Heart right ventricle (tissue), 16 donors: ENCODE results near the gene TBC1D9. TPM values are rescaled to one million over a fixed set of nuclear protein-coding genes. Genes with fewer than 3 reads are reported as not detected.

Experiments used
- ATAC-seq, 8 donors: fragments of 200-7000 bp; cut with Tn5 transposase; one replicate each; pipeline ENCODE4 v1.9.1; 2020; ENCODE audit warnings: mild to moderate bottlenecking in 8 of 8, moderate library complexity in 8 of 8, moderate number of reproducible peaks in 1 of 8
- DNase-seq, 2 donors: peaks; one replicate each; pipeline ENCODE4 v3.0.0-alpha.2; 2020
- H3K27ac ChIP-seq, 10 donors: fragments of 200-600 bp; sonication (generic) in 2 of 10; one replicate each; pipeline versions ENCODE4 v1.5.0 to v1.8.0; 2020 to 2022; ENCODE audit warnings: mild to moderate bottlenecking in 3 of 10
- H3K27me3 ChIP-seq, 7 donors: fragments of 200-600 bp; one replicate each; pipeline ENCODE4 v1.8.0; 2021 to 2022; ENCODE audit warnings: mild to moderate bottlenecking in 2 of 7
- H3K36me3 ChIP-seq, 9 donors: fragments of 200-600 bp; sonication (generic) in 1 of 9; one replicate each; pipeline versions ENCODE4 v1.5.0 to v1.8.0; 2020 to 2022; ENCODE audit warnings: mild to moderate bottlenecking in 2 of 9
- H3K4me1 ChIP-seq, 9 donors: fragments of 200-600 bp; sonication (generic) in 1 of 9; one replicate each; pipeline versions ENCODE4 v1.5.0 to v1.8.0; 2020 to 2022; ENCODE audit warnings: mild to moderate bottlenecking in 4 of 9
- H3K4me3 ChIP-seq, 10 donors: fragments of 200-600 bp; sonication (generic) in 2 of 10; one replicate each; pipeline versions ENCODE4 v1.5.0 to v1.8.0; 2020 to 2022; ENCODE audit warnings: mild to moderate bottlenecking in 7 of 10, moderate library complexity in 2 of 10
- H3K9me3 ChIP-seq, 11 donors: fragments of 200-600 bp in 10 of 11; sonication (generic) in 2 of 11; one replicate each; pipeline versions ENCODE4 v1.5.0 to v1.8.0; 2013 to 2022; ENCODE audit warnings: mild to moderate bottlenecking in 2 of 11, control low read depth in 1 of 11, moderate library complexity in 1 of 11
- WGBS, 2 donors: extraction: QIAGEN DNeasy Blood & Tissue Kit; methylation state at CpG; one replicate each; pipeline ENCODE4 v1.1.7; 2013; ENCODE audit warnings: inconsistent platforms in 1 of 2; 5-methylcytosine and 5-hydroxymethylcytosine counted together
- intact Hi-C, 10 donors: fragments of 100-400 bp; cut with DNase I; formaldehyde crosslinking; loops; one replicate each; pipeline versions ENCODE4 v1.11.1 to v1.14.2; 2022
- polyA plus RNA-seq, 2 donors: library from polyadenylated mRNA; stranded (reverse); fragments of 200-250 nt; gene quantifications; one replicate each; pipeline ENCODE4 v1.2.3, GENCODE V29; 2013
- total RNA-seq, 10 donors: library from RNA; stranded (reverse); fragmentation: NEBNext Ultra II Directional in 3 of 10; extraction: Animal tissue kit (Norgen Biotek cat#: 25700) in 3 of 10; gene quantifications; one replicate each; pipeline versions ENCODE4 v1.2.1 to v1.2.4, GENCODE V29; 2021 to 2023
- TF ChIP-seq, protein P1 (sequence below), 9 donors: fragments of 200-600 bp; sonication (generic) in 2 of 9; IDR thresholded peaks; one replicate each; pipeline versions ENCODE4 v1.5.0 to v1.8.0; 2021 to 2022; ENCODE audit warnings: antibody characterized with exemption in 9 of 9, mild to moderate bottlenecking in 5 of 9, moderate library complexity in 1 of 9
- donor health status: Arrhythmogenic right ventricular cardiomyopathy.
- donor health status: ischemic (EF 13 %, LVEDD 7.1; RV severe dilation, severe dysfunction).
- donor health status: healthy with polysubstance abuse.
- donor health status: DM: no; HTN: yes; CAD: no.
- donor health status: DM: no; HTN: no; CAD: no.
- donor health status: ischemic (EF 25% LVEDD 6.9; RV normal size, moderate dysfunction).
- donor health status: ischemic (EF 25% LVEDD 5.7; RV mildly dilated, moderate dysfunction).
- donor health status: healthy.
- donor health status: DM: yes; HTN: yes; CAD: no.
- donor health status: Ischemic cardiomyopathy.
- donor health status: ischemic (EF 35%, LVEDD 5.7; RV mildly dilated, moderate dysfunction).
- donor health status: nonischemic (EF 11% LVEDD 7.7; RV severe dilation, severe dysfunction).
- donor health status: DM: yes; HTN: yes; CAD: no.
- donor health status: PGD.
- donor health status: ischemic (EF 29% LVEDD 5.4; RV normal size, mild dysfunction).
- donor health status: nonischemic (EF 23%, LVEDD 6.1; RV moderate dilation, normal function).

The TBC1D9 gene
- total and polyA plus RNA-seq, 12 donors: 4.4 to 20.3 (median 14.4) TPM

DNA sequence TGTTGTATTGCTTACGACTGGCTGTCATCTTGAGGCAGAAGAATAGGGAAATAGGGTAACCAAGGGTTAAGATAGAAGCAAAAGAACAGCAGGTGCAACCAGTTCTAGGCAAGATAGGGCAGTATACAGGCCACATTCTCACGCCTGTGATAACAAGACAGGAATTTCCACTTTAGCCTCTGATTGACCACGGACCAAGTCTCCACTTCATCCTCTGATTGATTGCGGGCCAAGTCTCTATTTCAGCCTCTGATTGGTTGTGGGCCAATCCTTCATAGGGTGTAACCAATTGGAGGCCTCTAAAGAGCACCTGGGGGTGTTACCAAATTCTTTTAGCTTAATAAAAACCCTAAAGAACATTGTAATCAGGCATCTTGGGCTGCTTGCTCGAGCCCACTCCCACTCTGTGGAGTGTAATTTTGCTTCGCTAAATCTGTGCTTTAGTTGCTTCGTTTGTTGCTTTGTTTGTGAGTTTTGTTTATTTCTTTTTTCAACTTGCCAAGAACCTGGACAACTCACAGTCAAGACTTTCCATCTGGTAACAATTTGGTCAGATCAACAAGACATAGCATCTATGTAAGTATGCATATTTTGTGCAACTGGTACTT is 8.7 kb upstream of the TBC1D9 start:
- no peak overlapping the region for H3K4me3 ChIP-seq
- peaks cover 0 to 9% (median 0%) of the 10 kb centered on the region in 9 donors for H3K4me1 ChIP-seq
- DNase-seq (no peak), ATAC-seq (peak in 1 of 8 donors; percentile 53)
- TF ChIP-seq, protein P1, sequence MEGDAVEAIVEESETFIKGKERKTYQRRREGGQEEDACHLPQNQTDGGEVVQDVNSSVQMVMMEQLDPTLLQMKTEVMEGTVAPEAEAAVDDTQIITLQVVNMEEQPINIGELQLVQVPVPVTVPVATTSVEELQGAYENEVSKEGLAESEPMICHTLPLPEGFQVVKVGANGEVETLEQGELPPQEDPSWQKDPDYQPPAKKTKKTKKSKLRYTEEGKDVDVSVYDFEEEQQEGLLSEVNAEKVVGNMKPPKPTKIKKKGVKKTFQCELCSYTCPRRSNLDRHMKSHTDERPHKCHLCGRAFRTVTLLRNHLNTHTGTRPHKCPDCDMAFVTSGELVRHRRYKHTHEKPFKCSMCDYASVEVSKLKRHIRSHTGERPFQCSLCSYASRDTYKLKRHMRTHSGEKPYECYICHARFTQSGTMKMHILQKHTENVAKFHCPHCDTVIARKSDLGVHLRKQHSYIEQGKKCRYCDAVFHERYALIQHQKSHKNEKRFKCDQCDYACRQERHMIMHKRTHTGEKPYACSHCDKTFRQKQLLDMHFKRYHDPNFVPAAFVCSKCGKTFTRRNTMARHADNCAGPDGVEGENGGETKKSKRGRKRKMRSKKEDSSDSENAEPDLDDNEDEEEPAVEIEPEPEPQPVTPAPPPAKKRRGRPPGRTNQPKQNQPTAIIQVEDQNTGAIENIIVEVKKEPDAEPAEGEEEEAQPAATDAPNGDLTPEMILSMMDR (IDR thresholded peaks at IDR 0.05): no peak
- no peaks in the 10 kb centered on the region for H3K9me3 ChIP-seq
- 69 to 75% methylated on average over 7 of the region's 7 CpGs for WGBS, 2 donors
- intact Hi-C loops: loop anchor here in 1 of 10 donors (10.0 kb wide), 2 partner anchors 70 to 240 kb away; partner anchors contain the start of gene ELMOD2
- H3K27me3 ChIP-seq: no peaks in the 10 kb centered on the region
- H3K27ac ChIP-seq: no peak overlapping the region
- no peaks in the 10 kb centered on the region for H3K36me3 ChIP-seq

DNA sequence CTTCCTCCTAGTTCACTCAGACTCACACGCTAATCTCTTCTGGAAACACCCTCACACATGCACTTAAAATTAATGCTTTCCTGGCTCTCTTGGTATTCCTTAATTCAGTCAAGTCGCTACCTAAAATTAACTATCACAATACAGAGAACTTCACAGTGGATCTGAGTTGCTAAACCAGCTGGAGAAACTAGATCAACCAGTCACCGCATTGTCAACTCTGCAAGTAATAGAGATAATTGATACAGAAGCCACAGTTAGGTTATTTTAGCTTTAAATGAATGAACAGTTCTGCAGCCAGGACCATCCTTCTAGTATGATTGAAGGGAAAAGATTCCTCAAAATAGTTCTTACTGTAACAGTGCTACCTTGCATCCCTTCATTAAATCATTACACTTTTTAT is 6.0 kb upstream of the TBC1D9 start:
- intact Hi-C loops: loop anchor here in 1 of 10 donors (10.0 kb wide), 2 partner anchors 73 to 237 kb away; partner anchors contain the start of gene ELMOD2
- Histone ChIP-seq H3K4me1 (peaks cover 0 to 15% (median 7%) of the 10 kb centered on the region in 9 donors), H3K27me3 (no peaks in the 10 kb centered on the region), H3K27ac (peak overlapping the region in 2 of 10 donors; percentile 45 to 48), H3K36me3 (no peaks in the 10 kb centered on the region), H3K4me3 (no peak overlapping the region), H3K9me3 (no peaks in the 10 kb centered on the region)
- TF ChIP-seq, protein P1 (IDR thresholded peaks at IDR 0.05): no peak
- no peak for DNase-seq
- no peak for ATAC-seq
- 91 to 93% methylated on average over 3 of the region's 3 CpGs for WGBS, 2 donors

DNA sequence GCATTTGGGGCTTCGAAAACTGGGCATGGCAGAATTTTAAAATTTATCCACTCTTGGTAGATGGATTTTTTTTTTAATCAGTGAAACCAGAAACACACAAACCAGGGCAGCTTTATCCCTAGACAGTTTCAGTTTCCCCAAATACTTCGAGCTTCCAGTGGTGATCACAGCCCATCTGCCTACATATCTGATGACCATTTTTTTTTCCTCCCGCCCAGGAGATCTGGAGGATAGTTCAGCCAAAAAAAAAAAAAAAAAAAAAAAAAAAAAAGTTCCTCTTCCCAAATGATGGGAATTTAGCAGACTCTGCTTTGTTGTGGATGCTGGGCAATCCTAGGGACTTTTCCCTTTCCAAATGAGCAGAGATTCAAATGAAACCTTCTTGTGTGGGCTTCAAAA is 1.0 kb upstream of the TBC1D9 start:
- peaks cover 0 to 47% (median 37%) of the 10 kb centered on the region in 9 donors for H3K4me1 ChIP-seq
- peaks cover 0 to 14% (median 0%) of the 10 kb centered on the region in 7 donors for H3K27me3 ChIP-seq
- intact Hi-C loops: loop anchor here in 6 of 10 donors (5.0 to 10.0 kb wide), 11 partner anchors 45 to 385 kb away; partner anchors contain the start of genes ELMOD2 (in 2 of the 6) and SCOC (in 2 of the 6)
- H3K27ac ChIP-seq: peak overlapping the region; percentile 87 to 100 (median 98)
- DNase-seq (no peak), ATAC-seq (peak in 5 of 8 donors; percentile 6 to 49 (median 29))
- peak overlapping the region; percentile 65 to 95 (median 85) for H3K4me3 ChIP-seq
- H3K36me3 ChIP-seq: peaks cover 0 to 5% (median 0%) of the 10 kb centered on the region in 9 donors
- TF ChIP-seq, protein P1 (IDR thresholded peaks at IDR 0.05): no peak
- H3K9me3 ChIP-seq: no peaks in the 10 kb centered on the region
- WGBS, 2 donors: 12 to 19% methylated on average over 3 of the region's 3 CpGs

DNA sequence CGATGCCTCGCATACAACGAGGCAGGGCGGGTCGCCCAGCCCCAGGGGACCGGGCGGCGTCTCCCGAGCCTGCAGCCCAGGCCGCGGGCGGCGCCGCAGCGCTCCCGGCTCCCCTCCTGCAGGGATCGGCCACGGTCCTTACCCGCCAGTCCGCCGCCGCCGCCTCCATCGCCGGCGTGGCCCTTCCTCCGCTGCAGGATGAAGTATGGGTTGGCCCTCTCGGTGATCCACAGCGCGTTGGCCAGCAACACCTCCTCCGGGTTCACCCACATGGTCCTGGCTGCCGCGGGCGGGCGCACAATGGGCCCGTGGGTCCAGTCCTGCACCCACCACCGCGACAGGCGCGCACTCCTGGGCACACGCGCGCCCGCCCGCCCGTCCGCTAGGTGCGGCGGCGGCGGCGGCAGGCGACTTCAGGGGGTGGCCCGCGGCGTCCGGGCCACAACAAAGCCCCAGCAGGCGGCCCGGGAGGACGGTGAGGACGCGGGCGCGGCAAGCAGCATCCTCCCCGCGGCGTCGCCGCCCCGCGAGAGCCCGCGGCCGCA is 339 bp downstream of the TBC1D9 start:
- TF ChIP-seq, protein P1 (IDR thresholded peaks at IDR 0.05): no peak
- H3K4me3 ChIP-seq: peak overlapping the region; percentile 65 to 95 (median 85)
- intact Hi-C loops: loop anchor here in 6 of 10 donors (5.0 to 10.0 kb wide), 11 partner anchors 44 to 384 kb away; partner anchors contain the start of genes ELMOD2 (in 2 of the 6) and SCOC (in 2 of the 6)
- DNase-seq (peak; percentile 55 to 69), ATAC-seq (peak; percentile 15 to 74 (median 39))
- H3K4me1 ChIP-seq: peaks cover 0 to 47% (median 30%) of the 10 kb centered on the region in 9 donors
- 0 to 1% methylated on average over 72 to 74 of the region's 74 CpGs for whole genome bisulfite sequencing, 2 donors
- peaks cover 0 to 13% (median under 1%) of the 10 kb centered on the region in 11 donors for H3K9me3 ChIP-seq
- peaks cover 0 to 14% (median 0%) of the 10 kb centered on the region in 7 donors for H3K27me3 ChIP-seq
- peaks cover 0 to 5% (median 0%) of the 10 kb centered on the region in 9 donors for H3K36me3 ChIP-seq
- H3K27ac ChIP-seq: peak overlapping the region; percentile 87 to 100 (median 98)
